Measurements from ENCODE around the gene CREB1.

Gene CREB1

DNA sequence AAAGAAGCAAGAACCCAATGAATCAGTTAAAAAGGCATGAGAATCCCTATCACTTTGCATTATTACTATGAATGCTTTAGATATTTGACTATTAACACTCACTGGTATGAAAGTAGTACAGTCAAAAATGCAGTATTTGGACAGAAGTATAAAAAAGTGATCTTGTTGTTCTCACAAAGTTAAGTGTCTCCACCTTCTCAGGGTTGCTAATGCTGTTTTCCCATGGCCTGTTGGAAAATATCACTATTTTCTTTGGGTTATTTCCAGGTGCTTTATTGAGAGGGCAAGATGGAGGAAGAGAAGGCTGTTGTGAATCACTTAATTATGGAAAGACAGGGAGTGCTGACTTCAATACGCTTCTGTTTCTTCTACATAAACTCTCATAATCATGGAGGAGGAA lies 13.6 kb upstream of the CREB1 start:
- TF ChIP-seq, protein P1, sequence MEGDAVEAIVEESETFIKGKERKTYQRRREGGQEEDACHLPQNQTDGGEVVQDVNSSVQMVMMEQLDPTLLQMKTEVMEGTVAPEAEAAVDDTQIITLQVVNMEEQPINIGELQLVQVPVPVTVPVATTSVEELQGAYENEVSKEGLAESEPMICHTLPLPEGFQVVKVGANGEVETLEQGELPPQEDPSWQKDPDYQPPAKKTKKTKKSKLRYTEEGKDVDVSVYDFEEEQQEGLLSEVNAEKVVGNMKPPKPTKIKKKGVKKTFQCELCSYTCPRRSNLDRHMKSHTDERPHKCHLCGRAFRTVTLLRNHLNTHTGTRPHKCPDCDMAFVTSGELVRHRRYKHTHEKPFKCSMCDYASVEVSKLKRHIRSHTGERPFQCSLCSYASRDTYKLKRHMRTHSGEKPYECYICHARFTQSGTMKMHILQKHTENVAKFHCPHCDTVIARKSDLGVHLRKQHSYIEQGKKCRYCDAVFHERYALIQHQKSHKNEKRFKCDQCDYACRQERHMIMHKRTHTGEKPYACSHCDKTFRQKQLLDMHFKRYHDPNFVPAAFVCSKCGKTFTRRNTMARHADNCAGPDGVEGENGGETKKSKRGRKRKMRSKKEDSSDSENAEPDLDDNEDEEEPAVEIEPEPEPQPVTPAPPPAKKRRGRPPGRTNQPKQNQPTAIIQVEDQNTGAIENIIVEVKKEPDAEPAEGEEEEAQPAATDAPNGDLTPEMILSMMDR (IDR thresholded peaks at IDR 0.05), result no peak

DNA sequence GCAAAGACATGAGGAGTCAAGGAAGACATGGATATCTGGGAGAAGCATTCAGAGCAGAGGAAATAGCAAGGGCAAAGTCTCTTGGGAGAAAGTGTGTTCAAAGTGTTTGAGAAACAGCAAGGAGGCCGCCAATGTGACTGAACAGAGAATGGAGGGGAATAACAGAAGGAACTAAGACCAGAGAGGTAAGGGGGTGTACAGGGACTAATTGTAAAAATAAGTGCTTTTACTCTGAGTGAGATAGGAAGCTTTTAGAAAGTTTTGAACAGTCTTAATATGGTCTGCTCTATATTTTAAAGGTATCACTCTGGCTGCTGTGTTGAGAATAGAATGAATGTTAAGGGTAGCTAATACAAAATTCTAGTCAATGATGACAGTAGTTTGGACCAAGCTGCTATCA lies 6.8 kb upstream of the CREB1 start:
- TF ChIP-seq, protein P1 (IDR thresholded peaks at IDR 0.05), result no peak

DNA sequence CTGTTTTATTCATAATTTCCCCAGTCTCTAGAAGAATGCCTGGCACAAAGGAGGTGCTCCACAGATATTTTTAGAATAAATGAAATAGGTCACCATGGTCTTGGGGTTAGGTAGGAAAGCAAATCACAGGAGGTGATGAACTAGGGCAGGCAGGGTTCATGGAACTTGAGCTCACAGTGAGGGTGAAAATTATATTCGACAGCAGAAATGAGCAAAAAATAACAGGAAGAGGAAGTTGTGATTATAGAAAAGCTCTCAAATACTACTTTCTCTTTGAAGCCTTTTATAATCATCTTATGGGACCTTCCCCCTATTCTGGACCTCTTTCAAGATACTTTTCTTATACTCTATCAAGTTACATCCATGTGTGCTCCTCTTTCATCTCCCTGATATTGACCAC lies 4.5 kb upstream of the CREB1 start:
- TF ChIP-seq, protein P1 (IDR thresholded peaks at IDR 0.05), result no peak

DNA sequence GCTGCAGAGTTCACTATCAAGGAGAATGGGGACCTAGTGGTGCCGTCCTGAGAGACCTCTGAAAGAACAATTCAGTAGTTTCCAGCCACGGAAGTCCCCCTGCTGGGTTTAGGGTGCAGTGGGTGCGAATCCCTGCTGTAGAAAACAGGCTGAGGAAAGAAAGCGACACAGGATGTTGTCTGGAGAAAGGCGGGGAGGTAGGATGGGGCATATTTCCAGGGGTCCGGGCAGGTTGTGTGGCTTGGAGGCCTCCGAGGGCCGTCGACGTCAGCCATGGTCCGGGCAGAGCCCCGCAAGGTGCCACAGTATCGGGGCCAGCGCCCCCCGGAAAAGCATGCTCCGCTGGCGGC lies 807 bp upstream of the CREB1 start:
- TF ChIP-seq, protein P1 (IDR thresholded peaks at IDR 0.05), result no peak

DNA sequence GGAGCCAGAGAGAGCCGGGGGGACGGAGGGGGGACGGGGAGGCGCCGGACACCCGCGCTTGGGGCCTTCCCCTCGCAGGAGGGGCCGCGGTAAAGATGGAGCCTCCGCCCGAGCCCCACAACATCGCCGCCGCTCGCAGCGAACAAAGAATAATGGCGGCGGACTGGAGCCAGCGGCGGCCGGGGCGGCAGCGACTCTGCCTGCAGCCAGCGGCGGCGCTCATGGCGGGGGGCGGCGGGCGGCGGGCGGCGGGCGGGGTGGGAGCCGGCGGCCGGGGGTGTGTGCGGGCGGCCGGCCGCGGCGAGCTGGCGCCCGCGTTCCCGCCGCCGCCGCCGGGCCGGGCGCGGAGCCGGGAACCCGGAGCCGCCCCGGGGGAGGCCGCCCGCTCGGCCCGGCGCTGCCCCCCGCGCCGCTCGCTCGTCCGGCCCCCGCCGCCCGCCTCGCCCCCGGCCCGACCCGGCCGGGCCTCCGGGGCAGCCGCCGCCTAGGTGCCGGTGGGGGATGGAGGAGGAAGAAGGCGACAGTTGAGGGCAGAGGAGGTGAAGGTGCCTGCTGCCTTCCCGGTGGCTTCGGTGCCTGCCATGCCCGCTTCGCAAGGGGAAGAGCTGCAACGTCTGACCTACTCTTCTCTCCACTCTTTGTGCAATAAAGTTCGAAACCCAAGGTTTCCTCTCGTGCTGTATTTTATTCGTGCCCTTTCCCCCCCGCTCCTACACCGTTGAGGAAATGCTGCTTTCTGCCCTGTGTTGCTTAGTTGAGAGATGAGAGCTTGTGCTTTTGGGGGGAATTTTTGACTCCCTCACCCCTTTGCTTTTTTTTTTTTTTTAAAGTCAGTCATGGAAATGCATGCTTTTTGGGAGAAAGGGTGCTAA lies 634 bp downstream of the CREB1 start:
- TF ChIP-seq, protein P1 (IDR thresholded peaks at IDR 0.05), result no peak

DNA sequence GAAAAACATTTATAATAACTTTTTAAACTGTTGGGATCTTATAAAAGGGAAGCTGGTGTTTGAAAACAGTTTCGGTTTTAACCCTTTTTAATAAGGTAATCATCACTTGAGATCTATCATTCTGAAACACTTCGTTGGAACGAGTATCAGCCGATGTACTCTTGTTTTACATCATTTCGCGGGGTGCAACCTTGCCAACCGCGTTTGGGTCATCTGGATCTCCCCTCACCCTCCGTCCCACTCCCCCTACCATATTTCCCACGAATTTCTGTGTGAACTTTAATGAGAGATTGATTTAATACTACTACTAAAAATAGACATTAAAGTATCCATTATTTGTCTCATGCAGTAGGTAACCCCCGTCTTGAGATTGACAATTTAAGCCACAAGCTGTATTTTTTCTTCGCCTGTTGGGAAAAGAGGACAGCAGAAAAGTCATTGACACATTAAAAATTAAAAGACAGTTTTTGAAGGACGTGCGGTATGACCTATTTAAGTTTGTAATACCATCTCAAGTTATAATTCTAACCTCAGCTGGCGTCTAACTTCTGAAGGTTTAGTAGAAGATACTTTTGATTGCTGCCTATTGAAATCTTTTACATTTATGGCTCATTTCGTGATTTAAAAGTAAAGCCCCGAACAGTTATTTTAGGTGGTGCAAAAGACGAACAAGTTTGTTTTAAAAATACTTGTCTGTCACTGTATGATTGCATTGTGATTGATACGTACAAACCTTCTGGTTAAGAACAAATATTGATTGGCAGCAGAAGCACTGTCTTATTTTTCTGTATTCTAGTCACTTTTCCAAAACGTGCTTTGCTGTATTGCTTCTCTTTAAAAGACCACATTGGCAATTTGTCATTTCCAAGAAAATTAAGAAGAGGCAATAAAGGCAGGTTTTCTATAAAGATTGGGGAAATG lies 1.5 kb downstream of the CREB1 start:
- TF ChIP-seq, protein P1 (IDR thresholded peaks at IDR 0.05), result no peak

DNA sequence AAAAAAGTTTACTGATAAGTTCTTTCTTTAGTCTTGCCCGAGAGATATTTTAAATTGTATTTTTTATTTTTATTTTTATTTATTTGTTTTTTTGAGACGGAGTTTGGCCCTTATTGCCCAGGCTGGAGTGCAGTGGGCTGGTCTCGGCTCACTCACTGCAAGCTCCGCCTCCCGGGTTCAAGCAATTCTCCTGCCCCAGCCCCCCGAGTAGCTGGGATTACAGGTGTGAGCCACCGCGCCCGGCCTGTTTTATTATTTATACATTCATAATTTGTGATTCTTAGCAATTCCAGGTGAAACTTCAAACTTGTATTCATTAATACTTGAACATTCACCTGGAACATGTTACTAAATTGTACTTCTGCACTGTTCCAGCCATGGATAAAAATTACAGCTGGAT lies 2.9 kb downstream of the CREB1 start:
- TF ChIP-seq, protein P1 (IDR thresholded peaks at IDR 0.05), result no peak

Measured in LNCAP (cell line).